ENCODE data around the gene VAMP3. TPM values are rescaled to one million over a fixed set of nuclear protein-coding genes. Genes with fewer than 3 reads are reported as not detected.

VAMP3 gene
- total RNA-seq (2014; rRNA removed; shearing (Covaris generic)) (195 and 835 TPM in 2 replicates), polyA plus RNA-seq (2016; fragmentation: Nextera tagmentation; extraction: Ambion mirVana) (166 and 173 TPM in 2 replicates)

DNA sequence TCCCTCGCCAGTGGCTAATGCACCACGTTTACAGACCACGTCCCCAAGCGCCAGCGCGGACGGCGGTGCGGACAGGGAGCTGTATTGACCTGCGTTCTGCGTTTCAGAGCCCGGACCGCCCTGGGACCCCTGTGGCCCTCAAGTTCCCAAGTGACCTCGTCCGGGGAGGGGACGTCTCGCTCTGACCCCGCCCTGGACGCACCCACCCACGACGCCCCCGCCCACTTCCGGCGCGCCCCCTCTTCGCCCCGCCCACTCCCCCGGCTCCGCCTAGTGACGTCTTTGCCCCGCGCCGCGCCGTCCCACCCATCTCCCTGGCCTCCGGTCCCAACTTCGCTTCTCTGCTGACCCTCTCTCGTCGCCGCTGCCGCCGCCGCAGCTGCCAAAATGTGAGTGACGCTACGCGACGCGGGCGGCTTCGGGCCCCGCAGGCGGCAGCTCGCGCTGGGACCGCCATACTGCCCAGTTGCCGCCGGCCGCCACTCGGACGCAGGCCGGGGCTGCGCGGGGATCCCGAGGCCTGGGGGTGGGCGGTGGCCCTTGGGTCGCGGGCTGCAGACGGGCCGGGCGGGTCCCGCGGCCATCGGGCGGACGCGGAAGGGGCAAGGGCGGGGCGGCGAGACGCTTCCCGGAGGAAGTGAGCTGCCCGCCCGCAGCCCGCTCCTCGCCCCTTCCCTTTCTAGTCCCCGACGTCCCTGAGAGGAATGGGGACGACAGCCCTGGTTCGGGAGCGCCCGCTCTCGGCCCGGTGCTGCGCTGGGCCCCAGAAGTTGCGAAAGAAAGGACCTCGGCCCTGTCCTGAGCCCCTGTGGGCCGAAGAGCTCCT lies at the start of gene VAMP3:
TSS of gene VAMP3 (plus strand) at position 300 of the 826 bp plus-strand sequence. CDS start at position 388, 88 bp downstream.
- peak within 1 kb of the TSS; percentile 98 for H3K4me3 ChIP-seq
- peak within 1 kb of the TSS; percentile 96 for H3K9ac ChIP-seq
- 1 to 2% methylated on average over 58 to 93 of the region's 97 CpGs for WGBS, 2 experiments (ENCODE audit: low coverage in 1 of 2, low lambda C conversion rate in 2 of 2, missing lambda C conversion rate in 2 of 2)
- no peak for TF ChIP-seq EZH2phosphoT487 (IDR thresholded peaks at IDR 0.05; ENCODE audit: insufficient read depth, low read depth)
- no peak for TF ChIP-seq EZH2 (IDR thresholded peaks at IDR 0.05; ENCODE audit: insufficient read depth, poor library complexity, severe bottlenecking)
- peak within 1 kb of the TSS; percentile 99 for H3K4me2 ChIP-seq (ENCODE audit: unreplicated experiment)
- DNase-seq, result peak; percentile 90
- peaks cover 17% of the 10 kb centered on the region; the same call in 1 of the 2 replicates for H3K36me3 ChIP-seq (ENCODE audit: low read depth)
- in situ Hi-C loops (cut with MboI), result no loop called here
- peak within 1 kb of the TSS; percentile 89 for H3K27ac ChIP-seq
- peaks cover 5% of the 10 kb centered on the region; the same call in 1 of the 2 replicates for H4K20me1 ChIP-seq (ENCODE audit: insufficient read depth)
- H2AFZ ChIP-seq, result peak within 1 kb of the TSS; percentile 97
- H3K27me3 ChIP-seq (replicated peaks; ENCODE audit: insufficient read depth), result no peaks in the 10 kb centered on the region
- peaks cover 6% of the 10 kb centered on the region; the same call in 1 of the 2 replicates for H3K4me1 ChIP-seq (ENCODE audit: insufficient read depth)
- peaks cover 49% of the 10 kb centered on the region for H3K79me2 ChIP-seq (ENCODE audit: insufficient read depth)
- H3K9me3 ChIP-seq (ENCODE audit: low read depth), result no peaks in the 10 kb centered on the region
- H3K9me2 ChIP-seq (ENCODE audit: insufficient read depth), result no peaks in the 10 kb centered on the region
- H3F3A ChIP-seq (ENCODE audit: insufficient read depth), result no peaks in the 10 kb centered on the region

- H2AFZ ChIP-seq, result no peak overlapping the region
- H3F3A ChIP-seq (ENCODE audit: insufficient read depth), result no peaks in the 10 kb centered on the region
- DNase-seq, result no peak
- H4K20me1 ChIP-seq (ENCODE audit: insufficient read depth), result no peaks in the 10 kb centered on the region
- no peaks in the 10 kb centered on the region for H3K4me1 ChIP-seq (ENCODE audit: insufficient read depth)
- no peaks in the 10 kb centered on the region for H3K9me3 ChIP-seq (ENCODE audit: low read depth)
- H3K27me3 ChIP-seq (replicated peaks; ENCODE audit: insufficient read depth), result peaks cover 39% of the 10 kb centered on the region
- no peaks in the 10 kb centered on the region for H3K9me2 ChIP-seq (ENCODE audit: insufficient read depth)
- H3K4me3 ChIP-seq, result no peak overlapping the region
- no peak overlapping the region for H3K27ac ChIP-seq
- TF ChIP-seq EZH2 (IDR thresholded peaks at IDR 0.05; ENCODE audit: insufficient read depth, poor library complexity, severe bottlenecking) (no peak), EZH2phosphoT487 (IDR thresholded peaks at IDR 0.05; ENCODE audit: insufficient read depth, low read depth) (no peak)
- 16 to 25% methylated on average over 5 of the region's 5 CpGs for WGBS, 2 experiments (ENCODE audit: low coverage in 1 of 2, low lambda C conversion rate in 2 of 2, missing lambda C conversion rate in 2 of 2)
- no peaks in the 10 kb centered on the region for H3K36me3 ChIP-seq (ENCODE audit: low read depth)
- H3K4me2 ChIP-seq (ENCODE audit: unreplicated experiment), result no peak overlapping the region
- in situ Hi-C loops (cut with MboI), result no loop called here
- H3K79me2 ChIP-seq (ENCODE audit: insufficient read depth), result no peaks in the 10 kb centered on the region
- no peak overlapping the region for H3K9ac ChIP-seq
These were observed 49.0 kb upstream of the VAMP3 start for GRCh38 chr1:7721940-7722669.

DNA sequence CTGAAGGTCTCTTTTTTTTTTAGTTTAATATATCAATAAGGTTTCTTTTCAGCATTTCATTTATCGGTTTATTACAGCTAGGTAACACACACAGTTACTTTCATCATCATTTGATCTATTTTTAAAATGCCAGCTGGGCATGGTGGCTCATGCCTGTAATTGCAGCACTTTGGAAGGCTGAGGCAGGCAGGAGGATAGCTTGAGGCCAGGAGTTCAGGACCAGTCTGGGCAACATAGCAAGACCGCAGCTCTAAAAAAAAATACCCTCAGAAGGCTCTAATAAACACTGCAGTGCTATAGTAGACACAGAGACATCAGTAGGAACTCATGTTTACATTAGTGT lies 48.5 kb upstream of the VAMP3 start:
- TF ChIP-seq EZH2 (IDR thresholded peaks at IDR 0.05; ENCODE audit: insufficient read depth, poor library complexity, severe bottlenecking), result no peak
- Histone ChIP-seq H3K9me2 (ENCODE audit: insufficient read depth) (no peaks in the 10 kb centered on the region), H3K36me3 (ENCODE audit: low read depth) (no peaks in the 10 kb centered on the region), H3K4me1 (ENCODE audit: insufficient read depth) (no peaks in the 10 kb centered on the region), H3K27ac (no peak overlapping the region), H3K27me3 (replicated peaks; ENCODE audit: insufficient read depth) (peaks cover 40% of the 10 kb centered on the region), H3K79me2 (ENCODE audit: insufficient read depth) (no peaks in the 10 kb centered on the region), H2AFZ (no peak overlapping the region), H3F3A (ENCODE audit: insufficient read depth) (no peaks in the 10 kb centered on the region), H4K20me1 (ENCODE audit: insufficient read depth) (no peaks in the 10 kb centered on the region), H3K4me3 (no peak overlapping the region), H3K9me3 (ENCODE audit: low read depth) (no peaks in the 10 kb centered on the region), H3K9ac (no peak overlapping the region), H3K4me2 (ENCODE audit: unreplicated experiment) (no peak overlapping the region)
- in situ Hi-C loops (cut with MboI), result no loop called here
- no peak for DNase-seq
- 64 to 70% methylated on average over 2 of the region's 2 CpGs for WGBS, 2 experiments (ENCODE audit: low coverage in 1 of 2, low lambda C conversion rate in 2 of 2, missing lambda C conversion rate in 2 of 2)

- Histone ChIP-seq H3K79me2 (ENCODE audit: insufficient read depth) (no peaks in the 10 kb centered on the region), H2AFZ (no peak overlapping the region), H3K27ac (no peak overlapping the region), H3K4me1 (ENCODE audit: insufficient read depth) (no peaks in the 10 kb centered on the region), H3K27me3 (replicated peaks; ENCODE audit: insufficient read depth) (peaks cover 34% of the 10 kb centered on the region), H3K4me3 (no peak overlapping the region), H3K9me2 (ENCODE audit: insufficient read depth) (no peaks in the 10 kb centered on the region), H3K9ac (no peak overlapping the region), H3K9me3 (ENCODE audit: low read depth) (no peaks in the 10 kb centered on the region), H4K20me1 (ENCODE audit: insufficient read depth) (no peaks in the 10 kb centered on the region), H3K36me3 (ENCODE audit: low read depth) (no peaks in the 10 kb centered on the region), H3K4me2 (ENCODE audit: unreplicated experiment) (no peak overlapping the region), H3F3A (ENCODE audit: insufficient read depth) (no peaks in the 10 kb centered on the region)
- TF ChIP-seq EZH2phosphoT487 (IDR thresholded peaks at IDR 0.05; ENCODE audit: insufficient read depth, low read depth) (no peak), EZH2 (IDR thresholded peaks at IDR 0.05; ENCODE audit: insufficient read depth, poor library complexity, severe bottlenecking) (no peak)
- in situ Hi-C loops (cut with MboI), result no loop called here
- DNase-seq, result no peak
- WGBS, 2 experiments (ENCODE audit: low coverage in 1 of 2, low lambda C conversion rate in 2 of 2, missing lambda C conversion rate in 2 of 2), result 46 to 53% methylated on average over 7 of the region's 7 CpGs
These were observed 44.5 kb upstream of the VAMP3 start for GRCh38 chr1:7726623-7727022.
